HG03520 (cell line): ENCODE measurements around the gene NCSTN.
"Not testable (repeated sequence)": the region's sequence is repeated elsewhere in the genome, so short reads cannot be mapped to it uniquely, and the experiment has no call there.

Experiments used
- ATAC-seq: cut with Tn5 transposase; IDR thresholded peaks from one replicate; pipeline ENCODE4 v1.9.1; 2021; ENCODE audit warnings: mild to moderate bottlenecking, moderate library complexity; ENCODE audit not compliant: unreplicated experiment

NCSTN gene

GRCh38 chr1:160370561-160371345, 27.6 kb downstream of the NCSTN start:
- ATAC-seq = no peak

GRCh38 chr1:160371346-160371631, 28.1 kb downstream of the NCSTN start:
- ATAC-seq = no peak

- no peak for ATAC-seq
These were observed 28.6 kb downstream of the NCSTN start for GRCh38 chr1:160371756-160372155.

GRCh38 chr1:160373696-160374095, 30.5 kb downstream of the NCSTN start:
- ATAC-seq = no peak

GRCh38 chr1:160374306-160375110, 31.3 kb downstream of the NCSTN start:
- no peak for ATAC-seq

- ATAC-seq = peak; percentile 43
These were observed 32.8 kb downstream of the NCSTN start for GRCh38 chr1:160375788-160376524.

- ATAC-seq = peak; percentile 26
These were observed 33.4 kb downstream of the NCSTN start for GRCh38 chr1:160376525-160377131.

GRCh38 chr1:160377585-160378206, 34.5 kb downstream of the NCSTN start:
- ATAC-seq = no peak

GRCh38 chr1:160384812-160385211, 41.6 kb downstream of the NCSTN start:
- not testable (repeated sequence) for ATAC-seq

- not testable (repeated sequence) for ATAC-seq
These were observed 45.2 kb downstream of the NCSTN start for GRCh38 chr1:160388406-160388805.

GRCh38 chr1:160394673-160395072, 51.5 kb downstream of the NCSTN start:
- no peak for ATAC-seq

- ATAC-seq = no peak
These were observed 54.5 kb downstream of the NCSTN start for GRCh38 chr1:160397651-160398050.

GRCh38 chr1:160398823-160399222, 55.6 kb downstream of the NCSTN start:
- no peak for ATAC-seq

- ATAC-seq = no peak
These were observed 56.5 kb downstream of the NCSTN start for GRCh38 chr1:160399544-160400222.

GRCh38 chr1:160400223-160400645, 57.1 kb downstream of the NCSTN start, which contains the start of gene VANGL2:
Gene VANGL2, plus strand, starts transcription at chr1:160400564. Its CDS starts 15,274 bp downstream, at chr1:160415838.
- no peak for ATAC-seq

GRCh38 chr1:160400646-160401486, 57.7 kb downstream of the NCSTN start:
- ATAC-seq = no peak

- ATAC-seq = no peak
These were observed 58.3 kb downstream of the NCSTN start for GRCh38 chr1:160401487-160401805.

- no peak for ATAC-seq
These were observed 59.0 kb downstream of the NCSTN start for GRCh38 chr1:160402001-160402795.
